ENCODE data around the gene PRKCH. TPM values are rescaled to one million over a fixed set of nuclear protein-coding genes. Genes with fewer than 3 reads are reported as not detected.

PRKCH gene
- total RNA-seq, 1 experiment from 2014 or later, result 18.3 TPM

GRCh38 chr14:61281186-61281947, 40.0 kb upstream of the PRKCH start, which contains the start of gene TMEM30B:
Gene TMEM30B, minus strand, starts transcription at chr14:61281338. Its CDS starts 191 bp downstream, at chr14:61281147.
- peak within 1 kb of the TSS; percentile 93 for H3K4me3 ChIP-seq (ENCODE audit: low read depth, low read length)
- H3K27me3 ChIP-seq (replicated peaks; ENCODE audit: control insufficient read depth, insufficient read depth, low read length), result no peaks in the 10 kb centered on the region
- POLR2A ChIA-PET, result interaction anchor here (0.8 to 1.1 kb wide), 2 partner anchors 10 to 481 kb away, joined by 3 to 5 read pairs; partner anchors contain the start of gene SNAPC1
- Mint-ChIP-seq H3K9me3 (ENCODE audit: unreplicated experiment) (no peaks in the 10 kb centered on the region), H3K27me3 (ENCODE audit: insufficient read depth, unreplicated experiment) (no peaks in the 10 kb centered on the region), H3K4me3 (ENCODE audit: unreplicated experiment) (peak within 1 kb of the TSS; percentile 98), H3K27ac (ENCODE audit: unreplicated experiment) (peak within 1 kb of the TSS; percentile 93), H3K36me3 (ENCODE audit: insufficient read depth, unreplicated experiment) (peaks cover 27% of the 10 kb centered on the region), H3K4me1 (ENCODE audit: low read depth, unreplicated experiment) (peaks cover 23% of the 10 kb centered on the region)
- BruUV-seq (replicated peaks), result no TSS peak
- CTCF ChIA-PET, result interaction anchor here (0.7 to 1.7 kb wide), 5 partner anchors 10 to 468 kb away, joined by 3 to 10 read pairs (median 5); partner anchors contain the start of gene PRKCH
- H3K36me3 ChIP-seq (ENCODE audit: control insufficient read depth, insufficient read depth, low read length), result no peaks in the 10 kb centered on the region
- peak; percentile 95 to 97 for DNase-seq
- peaks cover 32% of the 10 kb centered on the region for H3K4me1 ChIP-seq
- intact Hi-C loops (cut with micrococcal nuclease; ENCODE audit: unreplicated experiment), result loop anchor here (1.0 to 5.0 kb wide), 4 partner anchors 12 to 632 kb away; partner anchors contain the start of genes PRKCH and SIX1
- no peaks in the 10 kb centered on the region for H3K9me3 ChIP-seq
- no peak for TF ChIP-seq CTCF (IDR thresholded peaks at IDR 0.05; ENCODE audit: insufficient read depth in 1 of 2, low read depth in 1 of 2, low read length in 1 of 2, severe bottlenecking in 1 of 2, unreplicated experiment in 1 of 2)

GRCh38 chr14:61281948-61282275, 39.5 kb upstream of the PRKCH start:
- intact Hi-C loops (cut with micrococcal nuclease; ENCODE audit: unreplicated experiment), result loop anchor here (1.0 to 5.0 kb wide), 4 partner anchors 13 to 633 kb away; partner anchors contain the start of genes PRKCH and SIX1
- H3K36me3 Mint-ChIP-seq (ENCODE audit: insufficient read depth, unreplicated experiment), result peaks cover 27% of the 10 kb centered on the region
- Histone ChIP-seq H3K9me3 (no peaks in the 10 kb centered on the region), H3K4me1 (peaks cover 34% of the 10 kb centered on the region), H3K36me3 (ENCODE audit: control insufficient read depth, insufficient read depth, low read length) (no peaks in the 10 kb centered on the region), H3K27me3 (replicated peaks; ENCODE audit: control insufficient read depth, insufficient read depth, low read length) (no peaks in the 10 kb centered on the region), H3K4me3 (ENCODE audit: low read depth, low read length) (peak overlapping the region; percentile 93)
- TSS peak; percentile 93 for BruUV-seq (replicated peaks)
- POLR2A ChIA-PET, result no interaction called here
- no peak for TF ChIP-seq CTCF (IDR thresholded peaks at IDR 0.05; ENCODE audit: insufficient read depth in 1 of 2, low read depth in 1 of 2, low read length in 1 of 2, severe bottlenecking in 1 of 2, unreplicated experiment in 1 of 2)
- H3K9me3 Mint-ChIP-seq (ENCODE audit: unreplicated experiment), result no peaks in the 10 kb centered on the region
- DNase-seq, result no peak
- CTCF ChIA-PET, result interaction anchor here (0.7 kb wide), 2 partner anchors 14 to 467 kb away, joined by 3 to 10 read pairs; no protein-coding TSS in a partner anchor
- H3K27ac Mint-ChIP-seq (ENCODE audit: unreplicated experiment), result peak overlapping the region; percentile 93
- peak overlapping the region; percentile 98 for H3K4me3 Mint-ChIP-seq (ENCODE audit: unreplicated experiment)
- peaks cover 23% of the 10 kb centered on the region for H3K4me1 Mint-ChIP-seq (ENCODE audit: low read depth, unreplicated experiment)
- H3K27me3 Mint-ChIP-seq (ENCODE audit: insufficient read depth, unreplicated experiment), result no peaks in the 10 kb centered on the region

GRCh38 chr14:61282746-61283145, 38.6 kb upstream of the PRKCH start:
- no peak overlapping the region for H3K4me3 Mint-ChIP-seq (ENCODE audit: unreplicated experiment)
- no peak overlapping the region for H3K27ac Mint-ChIP-seq (ENCODE audit: unreplicated experiment)

More at GRCh38 chr14:61282746-61283145, 38.6 kb upstream of the PRKCH start:
- peaks cover 28% of the 10 kb centered on the region for H3K4me1 ChIP-seq
- H3K4me3 ChIP-seq (ENCODE audit: low read depth, low read length), result no peak overlapping the region
- ChIA-PET POLR2A (no interaction called here), CTCF (no interaction called here)
- Mint-ChIP-seq H3K27me3 (ENCODE audit: insufficient read depth, unreplicated experiment) (no peaks in the 10 kb centered on the region), H3K36me3 (ENCODE audit: insufficient read depth, unreplicated experiment) (peaks cover 27% of the 10 kb centered on the region), H3K9me3 (ENCODE audit: unreplicated experiment) (no peaks in the 10 kb centered on the region), H3K4me1 (ENCODE audit: low read depth, unreplicated experiment) (peaks cover 17% of the 10 kb centered on the region)
- no peaks in the 10 kb centered on the region for H3K27me3 ChIP-seq (replicated peaks; ENCODE audit: control insufficient read depth, insufficient read depth, low read length)
- H3K9me3 ChIP-seq, result no peaks in the 10 kb centered on the region
- no peaks in the 10 kb centered on the region for H3K36me3 ChIP-seq (ENCODE audit: control insufficient read depth, insufficient read depth, low read length)
- DNase-seq, result no peak
- intact Hi-C loops (cut with micrococcal nuclease; ENCODE audit: unreplicated experiment), result loop anchor here (5.0 kb wide), 1 partner anchor 155 kb away; no protein-coding TSS in a partner anchor
- no peak for TF ChIP-seq CTCF (IDR thresholded peaks at IDR 0.05; ENCODE audit: insufficient read depth in 1 of 2, low read depth in 1 of 2, low read length in 1 of 2, severe bottlenecking in 1 of 2, unreplicated experiment in 1 of 2)
- no TSS peak for BruUV-seq (replicated peaks)
